ENCODE results near the gene SORCS2. TPM values are rescaled to one million over a fixed set of nuclear protein-coding genes. Genes with fewer than 3 reads are reported as not detected.

SORCS2 gene
- total and polyA plus RNA-seq, 2 of the 13 experiments (the other 11 are each of a cell fraction or from before 2014, with no cell fraction given), result 0.82 to 1.0 TPM

- TF ChIP-seq ZBTB4 (CRISPR knock-in tag; IDR thresholded peaks at IDR 0.05; ENCODE audit: borderline replicate concordance), result no peak
- no peak for TF ChIP-seq SRSF9 (IDR thresholded peaks at IDR 0.05; ENCODE audit: borderline replicate concordance, insufficient read depth, low read depth, low read length, poor library complexity, severe bottlenecking)
- TF ChIP-seq MYNN (CRISPR knock-in tag; IDR thresholded peaks at IDR 0.05; ENCODE audit: low read depth), result no peak
- TF ChIP-seq ZFP1 (CRISPR knock-in tag; IDR thresholded peaks at IDR 0.05), result no peak
- TF ChIP-seq HOXD1 (CRISPR knock-in tag; IDR thresholded peaks at IDR 0.05), result 0 out of 2 replicates have a peak, but pooled peaks have one; percentile 61
- no peak for TF ChIP-seq ZNF253 (CRISPR knock-in tag; IDR thresholded peaks at IDR 0.05; ENCODE audit: borderline replicate concordance)
- no peak for TF ChIP-seq NFAT5 (CRISPR knock-in tag; IDR thresholded peaks at IDR 0.05)
- TF ChIP-seq IKZF4 (CRISPR knock-in tag; IDR thresholded peaks at IDR 0.05; ENCODE audit: borderline replicate concordance, low read depth, not compliant biosample characterization), result no peak
- no peak for TF ChIP-seq TFDP2 (CRISPR knock-in tag; IDR thresholded peaks at IDR 0.05)
- no peak for TF ChIP-seq IKZF1 (IDR thresholded peaks at IDR 0.05)
- no peak for TF ChIP-seq ZNF343 (CRISPR knock-in tag; IDR thresholded peaks at IDR 0.05)
- no peak for TF ChIP-seq RFX3 (CRISPR knock-in tag; IDR thresholded peaks at IDR 0.05)
- TF ChIP-seq SSRP1 (CRISPR knock-in tag; IDR thresholded peaks at IDR 0.05), result no peak
- TF ChIP-seq NR1H2 (CRISPR knock-in tag; IDR thresholded peaks at IDR 0.05; ENCODE audit: borderline replicate concordance, low read depth), result no peak
- TF ChIP-seq TGIF2 (CRISPR knock-in tag; IDR thresholded peaks at IDR 0.05), result no peak
- TF ChIP-seq ZSCAN9 (CRISPR knock-in tag; IDR thresholded peaks at IDR 0.05; ENCODE audit: borderline replicate concordance), result no peak
- no peak for TF ChIP-seq ZNF17 (CRISPR knock-in tag; IDR thresholded peaks at IDR 0.05)
- peak; percentile 70; the same call in 1 of the 2 replicates for TF ChIP-seq KDM6A (CRISPR knock-in tag; IDR thresholded peaks at IDR 0.05; ENCODE audit: low read depth)
- no peak for TF ChIP-seq THAP7 (CRISPR knock-in tag; IDR thresholded peaks at IDR 0.05)
- no peak for TF ChIP-seq SMAD1 (CRISPR knock-in tag; IDR thresholded peaks at IDR 0.05; ENCODE audit: borderline replicate concordance, low read depth)
Measured at GRCh38 chr4:7638984-7639789, 446.8 kb downstream of the SORCS2 start (continued).
